ENCODE data around the gene ZSCAN26. TPM values are rescaled to one million over a fixed set of nuclear protein-coding genes. Genes with fewer than 3 reads are reported as not detected.

The ZSCAN26 gene
- total RNA-seq (ENCODE audit: low replicate concordance) = 36.8 and 40.5 TPM in 2 replicates

DNA sequence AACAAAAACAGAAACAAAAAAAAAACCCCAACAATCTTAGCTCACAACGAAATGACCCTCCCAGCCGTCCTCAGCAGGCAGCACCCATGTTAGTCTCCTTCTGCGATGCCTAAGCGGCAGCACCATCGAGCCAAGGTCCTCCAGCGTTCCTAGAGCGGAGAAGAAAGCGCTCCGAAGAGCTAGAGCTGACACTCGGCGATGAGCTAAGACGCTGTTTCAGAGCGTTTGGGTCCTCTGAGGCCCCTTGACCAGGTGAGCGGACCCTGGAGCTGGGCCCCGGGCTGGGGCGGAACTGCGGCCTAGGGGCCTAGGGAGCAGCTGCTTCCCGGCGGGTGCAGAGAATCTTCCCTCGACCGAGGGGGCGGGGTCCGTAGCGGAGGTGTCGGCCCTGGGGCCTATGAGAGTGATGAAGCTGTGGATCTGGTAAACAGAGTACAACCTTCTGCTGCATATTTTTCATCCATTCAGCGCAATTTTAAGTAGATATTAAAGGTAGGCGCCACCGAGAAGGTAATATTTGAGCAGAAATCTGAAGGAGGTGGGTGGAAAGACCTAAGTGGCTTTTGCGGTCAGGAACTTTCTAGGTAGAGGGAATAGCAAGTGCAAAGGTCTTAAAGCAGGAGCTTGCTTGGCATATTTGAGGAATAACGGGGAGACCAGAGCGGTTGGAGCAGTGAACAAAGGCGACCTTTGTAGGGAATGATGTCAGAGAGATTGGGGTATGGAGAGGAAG lies at the start of gene ZSCAN26:
Gene ZSCAN26, plus strand, starts transcription at position 182 of the 733 bp plus-strand sequence. CDS start 4,777 bp downstream, outside the sequence.
- Histone ChIP-seq H4K20me1 (ENCODE audit: low read depth) (no peaks in the 10 kb centered on the region), H3K27ac (peak within 1 kb of the TSS; percentile 74), H3F3A (ENCODE audit: low read depth) (no peaks in the 10 kb centered on the region), H3K9ac (peak within 1 kb of the TSS; percentile 80), H3K79me2 (ENCODE audit: low read depth) (peaks cover 43% of the 10 kb centered on the region), H3K4me3 (peak within 1 kb of the TSS; percentile 70), H3K36me3 (no peaks in the 10 kb centered on the region), H3K27me3 (peaks cover 28% of the 10 kb centered on the region), H2AFZ (replicated peaks) (peak within 1 kb of the TSS; percentile 80), H3K4me1 (peaks cover 14% of the 10 kb centered on the region), H3K4me2 (peak within 1 kb of the TSS; percentile 89), H3K9me3 (ENCODE audit: low read depth) (no peaks in the 10 kb centered on the region)
- H3K27ac Mint-ChIP-seq = no peak within 1 kb of the TSS
- no peaks in the 10 kb centered on the region for H3K9me3 Mint-ChIP-seq
- peak; percentile 92 for DNase-seq (ENCODE audit: low spot score)
- peaks cover 2% of the 10 kb centered on the region for H3K4me1 Mint-ChIP-seq
- peaks cover 2% of the 10 kb centered on the region for H3K27me3 Mint-ChIP-seq (ENCODE audit: insufficient read depth, low read depth)
- H3K4me3 Mint-ChIP-seq = no peak within 1 kb of the TSS
- TF ChIP-seq EZH2phosphoT487 (IDR thresholded peaks at IDR 0.05) (no peak), EZH2 (IDR thresholded peaks at IDR 0.05) (peak; percentile 54)
- TF ChIP-seq, protein P1, sequence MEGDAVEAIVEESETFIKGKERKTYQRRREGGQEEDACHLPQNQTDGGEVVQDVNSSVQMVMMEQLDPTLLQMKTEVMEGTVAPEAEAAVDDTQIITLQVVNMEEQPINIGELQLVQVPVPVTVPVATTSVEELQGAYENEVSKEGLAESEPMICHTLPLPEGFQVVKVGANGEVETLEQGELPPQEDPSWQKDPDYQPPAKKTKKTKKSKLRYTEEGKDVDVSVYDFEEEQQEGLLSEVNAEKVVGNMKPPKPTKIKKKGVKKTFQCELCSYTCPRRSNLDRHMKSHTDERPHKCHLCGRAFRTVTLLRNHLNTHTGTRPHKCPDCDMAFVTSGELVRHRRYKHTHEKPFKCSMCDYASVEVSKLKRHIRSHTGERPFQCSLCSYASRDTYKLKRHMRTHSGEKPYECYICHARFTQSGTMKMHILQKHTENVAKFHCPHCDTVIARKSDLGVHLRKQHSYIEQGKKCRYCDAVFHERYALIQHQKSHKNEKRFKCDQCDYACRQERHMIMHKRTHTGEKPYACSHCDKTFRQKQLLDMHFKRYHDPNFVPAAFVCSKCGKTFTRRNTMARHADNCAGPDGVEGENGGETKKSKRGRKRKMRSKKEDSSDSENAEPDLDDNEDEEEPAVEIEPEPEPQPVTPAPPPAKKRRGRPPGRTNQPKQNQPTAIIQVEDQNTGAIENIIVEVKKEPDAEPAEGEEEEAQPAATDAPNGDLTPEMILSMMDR (IDR thresholded peaks at IDR 0.05) = no peak
- H3K36me3 Mint-ChIP-seq = no peaks in the 10 kb centered on the region

DNA sequence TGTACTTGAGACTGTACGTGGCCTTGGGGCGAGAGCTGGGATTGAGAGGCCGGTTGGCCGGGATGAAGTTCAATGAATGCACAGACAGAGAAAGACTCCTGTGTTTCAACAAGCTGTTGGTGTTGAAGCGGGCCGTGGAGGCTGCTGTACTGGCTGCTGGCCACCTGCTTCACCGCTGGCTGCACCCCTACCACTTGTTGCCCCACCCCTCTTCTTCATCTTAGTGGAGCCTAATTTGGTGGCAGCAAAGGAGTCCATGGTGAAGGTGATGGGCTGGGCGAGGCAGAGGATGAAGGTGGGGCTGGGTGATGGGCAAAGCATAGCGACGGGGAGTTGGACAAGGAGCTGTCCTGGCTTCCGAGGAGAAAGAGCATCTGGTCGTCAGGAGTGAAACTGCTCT lies 49.1 kb upstream of the ZSCAN26 start:
- peaks cover 11% of the 10 kb centered on the region for H3K27me3 Mint-ChIP-seq (ENCODE audit: insufficient read depth, low read depth)
- no peak overlapping the region for H2AFZ ChIP-seq (replicated peaks)
- H3K9me3 Mint-ChIP-seq = peaks cover under 1% of the 10 kb centered on the region

DNA sequence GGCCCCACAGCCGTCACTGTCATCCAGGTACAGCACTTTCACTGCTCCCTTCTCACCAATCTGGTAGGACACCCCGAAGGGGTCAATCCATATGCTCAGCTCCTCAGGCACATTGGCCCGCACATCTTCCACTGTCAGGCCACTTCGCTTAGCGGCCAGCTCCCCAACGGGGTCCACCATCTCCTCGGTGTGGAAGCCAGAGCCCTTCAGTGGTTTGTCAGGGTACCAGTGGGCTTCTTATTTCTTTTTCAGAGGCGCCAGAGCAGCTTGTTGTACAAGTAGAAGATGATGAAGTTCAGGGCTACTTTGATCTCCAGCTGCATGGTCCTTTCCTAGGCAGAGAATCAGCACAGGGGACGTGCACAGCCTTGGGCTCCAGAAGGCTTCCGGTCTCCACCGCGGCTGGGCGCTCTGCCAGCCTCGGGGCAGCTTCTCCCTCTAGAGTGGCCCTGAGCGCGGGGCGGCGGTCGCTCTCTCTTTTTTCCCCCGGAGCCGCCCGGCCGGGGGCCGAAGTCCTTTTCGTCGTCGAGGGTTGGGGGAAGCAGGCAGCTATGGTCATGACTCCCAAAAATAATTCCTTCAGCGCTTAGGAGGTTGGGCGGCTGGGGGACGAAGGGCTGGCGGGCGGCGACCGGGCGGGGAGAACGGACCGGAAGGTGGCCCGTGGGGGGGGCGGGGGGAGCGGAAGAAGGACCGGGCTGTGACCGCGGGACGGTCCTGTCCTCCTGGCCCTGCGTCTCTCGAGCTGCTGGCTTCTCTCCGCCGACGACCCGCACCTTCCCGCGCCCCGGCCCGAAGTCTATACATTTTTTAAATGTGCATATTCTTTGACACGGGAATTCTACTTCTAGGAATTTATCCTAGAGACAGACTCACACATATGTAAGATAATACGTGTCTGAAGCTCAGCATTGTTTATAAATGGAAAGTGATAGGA lies 48.4 kb upstream of the ZSCAN26 start:
- H4K20me1 ChIP-seq (ENCODE audit: low read depth) = no peaks in the 10 kb centered on the region
- peak overlapping the region; percentile 96 for H2AFZ ChIP-seq (replicated peaks)
- Mint-ChIP-seq H3K27ac (no peak overlapping the region), H3K27me3 (ENCODE audit: insufficient read depth, low read depth) (peaks cover 10% of the 10 kb centered on the region), H3K36me3 (no peaks in the 10 kb centered on the region), H3K4me3 (peak overlapping the region; percentile 81), H3K4me1 (no peaks in the 10 kb centered on the region), H3K9me3 (no peaks in the 10 kb centered on the region)
- H3K9ac ChIP-seq = no peak overlapping the region
- TF ChIP-seq EZH2 (IDR thresholded peaks at IDR 0.05) (peak; percentile 45), EZH2phosphoT487 (IDR thresholded peaks at IDR 0.05) (no peak)
- H3F3A ChIP-seq (ENCODE audit: low read depth) = peaks cover 4% of the 10 kb centered on the region
- peak overlapping the region; percentile 78 for H3K4me2 ChIP-seq
- H3K4me3 ChIP-seq = peak overlapping the region; percentile 57
- H3K36me3 ChIP-seq = no peaks in the 10 kb centered on the region
- H3K27me3 ChIP-seq = peaks cover 75% of the 10 kb centered on the region
- no peaks in the 10 kb centered on the region for H3K4me1 ChIP-seq
- no peaks in the 10 kb centered on the region for H3K9me3 ChIP-seq (ENCODE audit: low read depth)
- H3K27ac ChIP-seq = no peak overlapping the region
- H3K79me2 ChIP-seq (ENCODE audit: low read depth) = no peaks in the 10 kb centered on the region
- DNase-seq (ENCODE audit: low spot score) = peak; percentile 69

More for the DNA sequence above, 49.1 kb upstream of the ZSCAN26 start:
- TF ChIP-seq EZH2 (IDR thresholded peaks at IDR 0.05) (no peak), EZH2phosphoT487 (IDR thresholded peaks at IDR 0.05) (no peak)
- TF ChIP-seq, protein P1 (IDR thresholded peaks at IDR 0.05) = no peak
- Histone ChIP-seq H3K27ac (no peak overlapping the region), H3K4me2 (peak overlapping the region; percentile 78), H3K4me1 (peaks cover 4% of the 10 kb centered on the region), H4K20me1 (ENCODE audit: low read depth) (no peaks in the 10 kb centered on the region), H3F3A (ENCODE audit: low read depth) (peaks cover 7% of the 10 kb centered on the region), H3K9ac (no peak overlapping the region), H3K36me3 (no peaks in the 10 kb centered on the region), H3K27me3 (peaks cover 75% of the 10 kb centered on the region), H3K4me3 (no peak overlapping the region), H3K9me3 (ENCODE audit: low read depth) (no peaks in the 10 kb centered on the region), H3K79me2 (ENCODE audit: low read depth) (no peaks in the 10 kb centered on the region)
- Mint-ChIP-seq H3K36me3 (no peaks in the 10 kb centered on the region), H3K4me3 (peak overlapping the region; percentile 33), H3K27ac (no peak overlapping the region), H3K4me1 (peaks cover 3% of the 10 kb centered on the region)
- DNase-seq (ENCODE audit: low spot score) = no peak

All from neural progenitor cell (in vitro differentiated cells).